IMR-90 (cell line): ENCODE results near the gene FLNA. TPM values are rescaled to one million over a fixed set of nuclear protein-coding genes. Genes with fewer than 3 reads are reported as not detected.

ENCODE experiments used
- ATAC-seq: fragments of 200-7000 bp; cut with Tn5 transposase; 2 replicates; pipeline ENCODE4 v1.9.1; 2020; ENCODE audit warnings: low read depth, mild to moderate bottlenecking, moderate library complexity
- BruUV-seq: library from RNA; stranded (reverse); fragments of 400-500 nt; replicated peaks from 2 replicates; lab custom pipeline; 2021; lab: Mats Ljungman, UMichigan
- CTCF ChIA-PET: fragments of 300-600 bp; formaldehyde crosslinking; extraction: SDS; loops from one replicate; lab custom pipeline; 2021; ENCODE audit warnings: antibody characterized with exemption; lab: Yijun Ruan, JAX
- POLR2A ChIA-PET: fragments of 300-600 bp; sonication (Branson Sonifier 250); formaldehyde crosslinking; loops from one replicate; lab custom pipeline; 2022; ENCODE audit warnings: antibody characterized with exemption; ENCODE audit not compliant: unreplicated experiment; lab: Charles Lee
- DNase-seq: peaks from one replicate; pipeline ENCODE4 v3.0.0; 2013
- H2AFZ ChIP-seq: replicated peaks from 2 replicates; pipeline ENCODE3; 2013; ENCODE audit warnings: low read length, mild to moderate bottlenecking; ENCODE audit not compliant: poor library complexity
- H2AK5ac ChIP-seq: 2 replicates; pipeline ENCODE4 v1.6.1; 2013; ENCODE audit warnings: low read depth, low read length, inconsistent platforms
- H2AK9ac ChIP-seq: replicated peaks from 2 replicates; pipeline ENCODE3; 2013; ENCODE audit warnings: mild to moderate bottlenecking, low read depth, low read length, moderate library complexity; ENCODE audit not compliant: poor library complexity
- H2BK120ac ChIP-seq: 2 replicates; pipeline ENCODE4 v1.6.1; 2013; ENCODE audit warnings: low read depth, low read length, inconsistent platforms
- H2BK15ac ChIP-seq: 3 replicates; pipeline ENCODE4 v1.6.1; 2013; ENCODE audit warnings: low read depth, low read length, inconsistent platforms
- H2BK20ac ChIP-seq: 2 replicates; pipeline ENCODE4 v1.6.1; 2013; ENCODE audit warnings: low read depth, mild to moderate bottlenecking, inconsistent platforms, low read length, moderate library complexity
- H2BK5ac ChIP-seq: 2 replicates; pipeline ENCODE4 v1.6.1; 2013; ENCODE audit warnings: mild to moderate bottlenecking, low read depth, low read length, inconsistent platforms; ENCODE audit not compliant: poor library complexity, severe bottlenecking
- H3K14ac ChIP-seq: replicated peaks from 2 replicates; pipeline ENCODE4 v1.6.1; 2013; ENCODE audit warnings: low read depth, low read length, inconsistent platforms
- H3K18ac ChIP-seq: 2 replicates; pipeline ENCODE4 v1.6.1; 2013; ENCODE audit warnings: low read depth, low read length, control low read depth
- H3K23ac ChIP-seq: 2 replicates; pipeline ENCODE4 v1.6.1; 2013; ENCODE audit warnings: low read depth, low read length, inconsistent platforms
- H3K27ac ChIP-seq: 2 replicates; pipeline ENCODE4 v1.5.1; 2013; ENCODE audit warnings: mild to moderate bottlenecking, control low read depth, low read length; ENCODE audit not compliant: insufficient read depth
- H3K27me3 ChIP-seq: 2 replicates; pipeline ENCODE4 v1.6.1; 2013; ENCODE audit warnings: low read length; ENCODE audit not compliant: control insufficient read depth, insufficient read depth
- H3K36me3 ChIP-seq: 2 replicates; pipeline ENCODE4 v1.6.1; 2013; ENCODE audit warnings: low read length, mixed read lengths; ENCODE audit not compliant: control insufficient read depth, insufficient read depth
- H3K4ac ChIP-seq: 2 replicates; pipeline ENCODE4 v1.6.1; 2013; ENCODE audit warnings: low read depth, low read length, inconsistent platforms
- H3K4me1 ChIP-seq: 2 replicates; pipeline ENCODE4 v1.6.1; 2013; ENCODE audit warnings: low read length, mixed read lengths; ENCODE audit not compliant: control insufficient read depth, insufficient read depth
- H3K4me2 ChIP-seq: 2 replicates; pipeline ENCODE4 v1.6.1; 2013; ENCODE audit warnings: low read depth, mild to moderate bottlenecking, control low read depth, low read length, moderate library complexity
- H3K4me3 ChIP-seq: 2 replicates; pipeline ENCODE4 v1.5.1; 2013; ENCODE audit warnings: low read depth, mild to moderate bottlenecking, control low read depth, low read length, moderate library complexity; ENCODE audit not compliant: insufficient read depth
- H3K56ac ChIP-seq: 2 replicates; pipeline ENCODE4 v1.6.1; 2013; ENCODE audit warnings: low read length, inconsistent platforms; ENCODE audit not compliant: insufficient read depth; ENCODE audit errors: extremely low read depth
- H3K79me1 ChIP-seq, 2 experiments: 2 replicates each; pipeline ENCODE4 v1.6.1; 2013; ENCODE audit warnings: low read length in 2 of 2, inconsistent platforms in 1 of 2, low read depth in 1 of 2
- H3K9ac ChIP-seq: 2 replicates; pipeline ENCODE4 v1.6.1; 2013; ENCODE audit warnings: low read depth, low read length, control low read depth
- H3K9me1 ChIP-seq: 2 replicates; pipeline ENCODE4 v1.6.1; 2013; ENCODE audit warnings: low read length, inconsistent platforms; ENCODE audit not compliant: insufficient read depth
- H3K9me3 ChIP-seq: 2 replicates; pipeline ENCODE4 v1.6.1; 2013; ENCODE audit warnings: low read length; ENCODE audit not compliant: control insufficient read depth, insufficient read depth
- H4K20me1 ChIP-seq: 2 replicates; pipeline ENCODE4 v1.6.1; 2013; ENCODE audit warnings: low read length, inconsistent platforms; ENCODE audit not compliant: insufficient read depth
- H4K5ac ChIP-seq: 2 replicates; pipeline ENCODE4 v1.6.1; 2013; ENCODE audit warnings: mild to moderate bottlenecking, low read depth, low read length, control low read depth
- H4K8ac ChIP-seq, 2 experiments: 2 replicates each; pipeline ENCODE4 v1.6.1; 2013; ENCODE audit warnings: low read depth in 2 of 2, low read length in 2 of 2, control low read depth in 1 of 2, inconsistent platforms in 1 of 2
- H4K91ac ChIP-seq: 2 replicates; pipeline ENCODE4 v1.6.1; 2013; ENCODE audit warnings: low read depth, low read length, inconsistent platforms; ENCODE audit not compliant: insufficient read depth
- BHLHE40 ChIP-seq: fragments of 150-350 bp; IDR thresholded peaks from 2 replicates; pipeline ENCODE4 v1.6.1; 2016; ENCODE audit warnings: mild to moderate bottlenecking, low read depth, low read length
- CEBPB ChIP-seq: IDR thresholded peaks from 2 replicates; pipeline ENCODE4 v1.6.1; 2012; ENCODE audit warnings: low read depth, low read length, improper control_type of control experiment
- CHD1 ChIP-seq: IDR thresholded peaks from 2 replicates; pipeline ENCODE4 v1.6.1; 2012; ENCODE audit warnings: low read depth, low read length, improper control_type of control experiment
- CTCF ChIP-seq: conservative IDR thresholded peaks from 2 replicates; pipeline ENCODE4 v1.5.1; 2012; ENCODE audit warnings: mild to moderate bottlenecking, low read depth, low read length, improper control_type of control experiment
- ELK1 ChIP-seq: fragments of 150-350 bp; IDR thresholded peaks from 2 replicates; pipeline ENCODE4 v1.6.1; 2016; ENCODE audit warnings: low read depth, mild to moderate bottlenecking, low read length, moderate library complexity, borderline replicate concordance
- FOS ChIP-seq: fragments of 150-350 bp; IDR thresholded peaks from 2 replicates; pipeline ENCODE4 v1.6.1; 2016; ENCODE audit warnings: low read depth, low read length
- MAFK ChIP-seq: IDR thresholded peaks from 2 replicates; pipeline ENCODE4 v1.6.1; 2012; ENCODE audit warnings: low read depth, low read length, improper control_type of control experiment
- MXI1 ChIP-seq: IDR thresholded peaks from 2 replicates; pipeline ENCODE4 v1.6.1; 2012; ENCODE audit warnings: low read depth, mild to moderate bottlenecking, low read length, moderate library complexity, borderline replicate concordance
- NFE2L2 ChIP-seq: fragments of 150-350 bp; IDR thresholded peaks from 2 replicates; pipeline ENCODE4 v1.6.1; 2016; ENCODE audit warnings: low read depth, mild to moderate bottlenecking, low read length
- POLR2A ChIP-seq: IDR thresholded peaks from 2 replicates; pipeline ENCODE4 v1.6.1; 2012; ENCODE audit warnings: mild to moderate bottlenecking, low read depth, low read length
- RAD21 ChIP-seq: IDR thresholded peaks from 2 replicates; pipeline ENCODE4 v1.6.1; 2012; ENCODE audit warnings: low read length, improper control_type of control experiment
- RCOR1 ChIP-seq: IDR thresholded peaks from 2 replicates; pipeline ENCODE4 v1.6.1; 2012; ENCODE audit warnings: mild to moderate bottlenecking, low read length, improper control_type of control experiment; ENCODE audit not compliant: insufficient replicate concordance
- WGBS, 2 experiments: methylation state at CpG; one replicate each; pipeline versions ENCODE4 v1.1.5 to v1.1.7; 2013; ENCODE audit warnings: missing lambda C conversion rate in 2 of 2; ENCODE audit not compliant: insufficient read length in 1 of 2; ENCODE audit errors: extremely low coverage in 2 of 2; 5-methylcytosine and 5-hydroxymethylcytosine counted together
- dilution Hi-C: fragments of 300-500 bp; cut with HindIII; formaldehyde crosslinking; loops from one replicate; pipeline ENCODE4 v1.14.3; 2018; ENCODE audit warnings: low sequenced_read_pairs; ENCODE audit not compliant: unreplicated experiment
- in situ Hi-C: fragments of 300-500 bp; cut with MboI; formaldehyde crosslinking; loops from 3 replicates; pipeline ENCODE4 v1.14.3; 2019; ENCODE audit warnings: low sequenced_read_pairs, inconsistent platforms, mixed read lengths
- intact Hi-C: fragments of 100-400 bp; cut with micrococcal nuclease; formaldehyde crosslinking; loops from 2 replicates; pipeline ENCODE4 v1.10.0; 2022
- polyA plus RNA-seq, 3 experiments: library from polyadenylated mRNA; depleted of rRNA; stranded (reverse); fragments of >200 nt; gene quantifications; 2 replicates each; pipeline ENCODE4 v1.2.3, GENCODE V29; 2012; ENCODE audit warnings: low replicate concordance in 1 of 3
- total RNA-seq: library from RNA; depleted of rRNA; stranded (reverse); fragments of >200 nt; gene quantifications from 2 replicates; pipeline ENCODE4 v1.2.3, GENCODE V29; 2012

Gene FLNA
- total and polyA plus RNA-seq, 2 of the 4 experiments (the other 2 are of a cell fraction), result 1,356 to 1,357 TPM

- no peaks in the 10 kb centered on the region for H3K27me3 ChIP-seq
- intact Hi-C loops, result no loop called here
- H3K23ac ChIP-seq, result no peak overlapping the region
- 85% methylated on average over 9 of the region's 19 CpGs; no CpG with 5 or more reads in 1 of the 2 experiments for WGBS, 2 experiments
- BruUV-seq, result no TSS peak
- CTCF ChIA-PET, result no interaction called here
- TF ChIP-seq ELK1, result no peak
- no peak for TF ChIP-seq MXI1
- TF ChIP-seq CHD1, result no peak
- TF ChIP-seq CTCF, result no peak
- TF ChIP-seq FOS, result no peak
- no peak for TF ChIP-seq CEBPB
- no peak for TF ChIP-seq POLR2A
- TF ChIP-seq NFE2L2, result no peak
- no peak for TF ChIP-seq MAFK
- no peak for TF ChIP-seq RCOR1
- no peak for TF ChIP-seq BHLHE40
- no peak for TF ChIP-seq RAD21
- no peak overlapping the region for H3K18ac ChIP-seq
- no peak overlapping the region for H3K4me2 ChIP-seq
- H2BK15ac ChIP-seq, result no peak overlapping the region
- H3K14ac ChIP-seq, result no peak overlapping the region
- H3K9me1 ChIP-seq, result no peaks in the 10 kb centered on the region
- no peak overlapping the region for H4K5ac ChIP-seq
- POLR2A ChIA-PET, result no interaction called here
- H3K56ac ChIP-seq, result no peak overlapping the region
- H3K9me3 ChIP-seq, result no peaks in the 10 kb centered on the region; the same call in 1 of the 2 replicates
- in situ Hi-C loops, result no loop called here
- H4K8ac ChIP-seq, result no peak overlapping the region
- H3K9ac ChIP-seq, result no peak overlapping the region
- no peak overlapping the region for H2AK5ac ChIP-seq
- no peak overlapping the region for H2AK9ac ChIP-seq
- H4K20me1 ChIP-seq, result peaks cover 73% of the 10 kb centered on the region
- ATAC-seq, result no peak
- no peak overlapping the region for H4K91ac ChIP-seq
- no peak overlapping the region for H2BK120ac ChIP-seq
- DNase-seq, result no peak
- H3K4me1 ChIP-seq, result no peaks in the 10 kb centered on the region
- H3K79me1 ChIP-seq, result peaks cover 3 to 27% of the 10 kb centered on the region in 2 experiments; a peak in 3 of 4 replicates
- H3K4me3 ChIP-seq, result no peak overlapping the region
- H2BK20ac ChIP-seq, result no peak overlapping the region
- no peak overlapping the region for H3K4ac ChIP-seq
- dilution Hi-C loops, result no loop called here
- peak overlapping the region; percentile 32 for H2AFZ ChIP-seq
- peaks cover 65% of the 10 kb centered on the region for H3K36me3 ChIP-seq
- no peak overlapping the region for H3K27ac ChIP-seq
- H2BK5ac ChIP-seq, result no peak overlapping the region
Observed at GRCh38 chrX:154349359-154349935, 25.0 kb downstream of the FLNA start.
